Mesendoderm (in vitro differentiated cells): ENCODE measurements around the gene RELCH.

Experiments
- DNase-seq: peaks from one replicate; pipeline ENCODE4 v3.0.0; 2013
- H2AK5ac ChIP-seq: 2 replicates; pipeline ENCODE4 v1.6.1; 2013; ENCODE audit warnings: low read length, inconsistent platforms
- H2BK120ac ChIP-seq: 2 replicates; pipeline ENCODE4 v1.6.1; 2013; ENCODE audit warnings: low read depth, mild to moderate bottlenecking, low read length, moderate library complexity, mixed read lengths
- H2BK15ac ChIP-seq: replicated peaks from 2 replicates; pipeline ENCODE4 v1.6.1; 2013; ENCODE audit warnings: low read depth, mild to moderate bottlenecking, moderate library complexity
- H2BK5ac ChIP-seq: 2 replicates; pipeline ENCODE4 v1.6.1; 2013; ENCODE audit warnings: low read length, inconsistent platforms
- H3K18ac ChIP-seq: 2 replicates; pipeline ENCODE4 v1.6.1; 2013; ENCODE audit warnings: mild to moderate bottlenecking, low read length, mixed read lengths
- H3K23ac ChIP-seq: one replicate; pipeline ENCODE4 v1.6.1; 2013; ENCODE audit warnings: low read length
- H3K27ac ChIP-seq: 2 replicates; pipeline ENCODE4 v1.5.1; 2013; ENCODE audit warnings: low read depth, mild to moderate bottlenecking, inconsistent platforms, low read length, moderate library complexity
- H3K27me3 ChIP-seq: 2 replicates; pipeline ENCODE4 v1.6.1; 2013; ENCODE audit warnings: low read length, control low read depth, mild to moderate bottlenecking, inconsistent platforms; ENCODE audit not compliant: insufficient read depth, poor library complexity
- H3K36me3 ChIP-seq: 2 replicates; pipeline ENCODE4 v1.6.1; 2013; ENCODE audit warnings: low read length, inconsistent platforms; ENCODE audit not compliant: control insufficient read depth, insufficient read depth
- H3K4ac ChIP-seq: one replicate; pipeline ENCODE4 v1.6.1; 2013; ENCODE audit warnings: low read depth, mild to moderate bottlenecking, low read length, moderate library complexity
- H3K4me1 ChIP-seq: 2 replicates; pipeline ENCODE4 v1.6.1; 2013; ENCODE audit warnings: low read depth, low read length, inconsistent platforms; ENCODE audit not compliant: control insufficient read depth
- H3K4me2 ChIP-seq: 2 replicates; pipeline ENCODE4 v1.6.1; 2013; ENCODE audit warnings: low read length
- H3K4me3 ChIP-seq: 2 replicates; pipeline ENCODE4 v1.5.1; 2013; ENCODE audit warnings: mild to moderate bottlenecking, low read length
- H3K56ac ChIP-seq: one replicate; pipeline ENCODE4 v1.6.1; 2013; ENCODE audit warnings: low read length
- H3K79me1 ChIP-seq: 2 replicates; pipeline ENCODE4 v1.6.1; 2013; ENCODE audit warnings: low read length, inconsistent platforms
- H3K79me2 ChIP-seq: 2 replicates; pipeline ENCODE4 v1.6.1; 2013; ENCODE audit warnings: mild to moderate bottlenecking, low read length; ENCODE audit not compliant: control insufficient read depth, insufficient read depth
- H3K9ac ChIP-seq: 2 replicates; pipeline ENCODE4 v1.6.1; 2013; ENCODE audit warnings: low read length, inconsistent platforms
- H4K5ac ChIP-seq: one replicate; pipeline ENCODE4 v1.6.1; 2013; ENCODE audit warnings: low read length
- H4K8ac ChIP-seq: one replicate; pipeline ENCODE4 v1.6.1; 2013; ENCODE audit warnings: low read depth, mild to moderate bottlenecking, control low read depth, low read length, moderate library complexity
- WGBS: extraction: QIAGEN DNeasy Blood & Tissue Kit; methylation state at CpG from one replicate; pipeline ENCODE4 v1.1.7; 2013; ENCODE audit warnings: low lambda C conversion rate, missing lambda C conversion rate; ENCODE audit not compliant: insufficient coverage; ENCODE audit errors: extremely low coverage; 5-methylcytosine and 5-hydroxymethylcytosine counted together

Gene RELCH

DNA sequence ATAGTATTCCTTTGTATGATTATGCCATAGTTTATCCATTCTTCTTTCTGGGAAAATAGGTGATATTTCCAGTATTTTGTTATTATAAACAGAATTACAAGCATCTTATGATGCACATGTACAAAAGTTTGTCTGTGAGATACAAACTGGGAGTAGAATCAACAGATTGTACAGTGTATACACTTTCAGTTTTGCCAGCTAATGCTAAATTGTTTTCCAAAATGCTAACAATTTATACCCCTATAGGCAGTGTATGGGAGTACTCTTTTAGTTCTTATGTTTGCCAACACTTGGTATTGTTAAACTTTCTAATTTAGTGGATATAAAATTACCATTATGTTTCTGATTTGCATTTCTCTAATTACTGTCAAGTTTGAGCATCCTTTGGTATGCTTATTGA is 107.0 kb downstream of the RELCH start:
- Histone ChIP-seq H3K36me3 (no peaks in the 10 kb centered on the region), H3K56ac (no peak overlapping the region), H2BK120ac (no peak overlapping the region), H4K5ac (no peak overlapping the region), H2BK15ac (no peak overlapping the region), H3K4me2 (no peak overlapping the region), H3K79me2 (no peaks in the 10 kb centered on the region), H3K9ac (no peak overlapping the region), H3K4me3 (no peak overlapping the region), H3K27me3 (no peaks in the 10 kb centered on the region), H3K23ac (no peak overlapping the region), H3K4ac (no peak overlapping the region), H4K8ac (no peak overlapping the region), H3K18ac (no peak overlapping the region), H2BK5ac (no peak overlapping the region), H3K27ac (no peak overlapping the region), H3K4me1 (no peaks in the 10 kb centered on the region), H2AK5ac (no peak overlapping the region), H3K79me1 (no peaks in the 10 kb centered on the region)
- no peak for DNase-seq

DNA sequence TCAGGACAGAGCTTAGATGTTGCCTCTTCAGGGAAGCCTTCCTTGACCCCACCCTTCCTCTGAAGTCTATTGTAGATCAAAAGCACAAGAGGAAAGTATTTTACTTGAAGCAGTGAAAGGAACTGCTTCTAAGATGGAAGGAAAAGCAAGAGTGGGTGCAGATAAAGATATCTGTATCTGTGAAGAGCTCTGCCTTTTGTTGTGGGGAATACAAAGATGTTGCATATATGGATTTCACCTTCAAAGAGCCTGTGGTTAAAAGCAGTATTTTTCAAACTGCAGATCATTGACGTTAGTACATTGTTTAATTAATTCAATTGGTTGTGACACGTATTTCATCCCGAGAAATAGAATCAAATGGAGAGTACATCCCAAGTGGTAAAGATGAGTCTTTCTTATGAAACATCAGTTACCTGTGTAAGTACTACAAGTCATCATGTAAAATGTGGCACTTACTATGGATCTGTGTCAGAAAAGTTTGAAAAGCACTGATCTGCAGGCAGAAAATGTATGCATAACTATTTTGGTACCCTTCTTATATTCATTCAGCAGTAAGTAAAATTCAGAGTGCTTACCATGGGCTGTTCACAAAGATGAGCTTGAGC is 113.4 kb downstream of the RELCH start:
- no peaks in the 10 kb centered on the region for H3K4me1 ChIP-seq
- H3K23ac ChIP-seq, result no peak overlapping the region
- H3K4me2 ChIP-seq, result no peak overlapping the region
- H3K56ac ChIP-seq, result no peak overlapping the region
- H4K5ac ChIP-seq, result no peak overlapping the region
- H2BK15ac ChIP-seq, result no peak overlapping the region
- H4K8ac ChIP-seq, result no peak overlapping the region
- H3K27me3 ChIP-seq, result no peaks in the 10 kb centered on the region
- WGBS, result no CpG with 5 or more reads among the region's 3 CpGs
- no peak overlapping the region for H3K18ac ChIP-seq
- no peak for DNase-seq
- no peak overlapping the region for H2AK5ac ChIP-seq
- H2BK120ac ChIP-seq, result no peak overlapping the region
- H2BK5ac ChIP-seq, result no peak overlapping the region
- H3K79me2 ChIP-seq, result no peaks in the 10 kb centered on the region
- H3K36me3 ChIP-seq, result no peaks in the 10 kb centered on the region
- no peak overlapping the region for H3K4me3 ChIP-seq
- H3K4ac ChIP-seq, result no peak overlapping the region
- no peaks in the 10 kb centered on the region for H3K79me1 ChIP-seq
- no peak overlapping the region for H3K27ac ChIP-seq
- H3K9ac ChIP-seq, result no peak overlapping the region

DNA sequence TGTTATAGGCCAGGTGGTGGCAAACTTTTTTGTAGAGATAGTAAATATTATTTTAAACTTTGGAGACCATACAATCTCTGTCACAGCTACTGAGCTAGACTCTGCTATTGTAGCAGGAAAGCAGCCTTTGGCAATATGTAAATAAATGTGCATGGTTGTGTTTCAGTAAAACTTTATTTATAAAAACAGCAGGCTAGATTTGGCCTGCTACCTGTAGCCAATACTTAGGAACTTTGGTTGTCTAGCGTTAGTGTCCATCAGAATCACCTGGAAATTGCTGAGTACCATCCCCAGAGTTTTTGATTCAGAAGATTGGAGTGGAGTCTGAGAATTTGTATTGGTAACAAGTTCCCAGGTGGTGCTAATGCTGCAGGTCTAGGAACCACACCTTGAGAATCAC is 114.3 kb downstream of the RELCH start:
- Histone ChIP-seq H2BK5ac (no peak overlapping the region), H3K79me2 (no peaks in the 10 kb centered on the region), H3K18ac (no peak overlapping the region), H2BK15ac (no peak overlapping the region), H3K27ac (no peak overlapping the region), H4K5ac (no peak overlapping the region), H2BK120ac (no peak overlapping the region), H3K4ac (no peak overlapping the region), H3K23ac (no peak overlapping the region), H3K4me1 (no peaks in the 10 kb centered on the region), H3K4me3 (no peak overlapping the region), H2AK5ac (no peak overlapping the region), H3K27me3 (no peaks in the 10 kb centered on the region), H3K9ac (no peak overlapping the region), H3K79me1 (no peaks in the 10 kb centered on the region), H3K56ac (no peak overlapping the region), H3K4me2 (no peak overlapping the region), H3K36me3 (no peaks in the 10 kb centered on the region), H4K8ac (no peak overlapping the region)
- no peak for DNase-seq
- WGBS, result no CpG with 5 or more reads among the region's 1 CpG

DNA sequence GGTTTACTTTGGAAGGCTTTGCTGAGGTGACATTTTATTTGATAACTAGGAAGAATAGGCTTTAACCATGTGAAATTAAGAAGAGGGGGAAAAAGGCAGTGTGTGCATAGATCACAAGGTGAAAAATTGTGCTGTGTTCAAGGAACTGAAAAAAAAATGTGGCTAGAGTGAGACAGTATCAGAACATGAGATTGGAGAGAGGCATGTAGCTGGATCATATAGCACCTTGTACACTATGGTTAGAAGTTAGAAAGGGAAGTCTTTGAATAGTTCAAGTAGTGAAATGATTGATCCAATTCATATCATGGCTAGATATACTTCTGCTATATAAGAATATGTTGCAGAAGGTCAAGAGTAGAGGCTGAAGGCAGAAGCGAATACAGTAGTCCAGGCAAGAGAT is 125.8 kb downstream of the RELCH start:
- Histone ChIP-seq H3K4me1 (no peaks in the 10 kb centered on the region), H3K23ac (no peak overlapping the region), H2BK120ac (no peak overlapping the region), H3K79me2 (no peaks in the 10 kb centered on the region), H3K4ac (no peak overlapping the region), H2AK5ac (no peak overlapping the region), H3K36me3 (no peaks in the 10 kb centered on the region), H4K8ac (no peak overlapping the region), H3K27ac (no peak overlapping the region), H3K4me3 (no peak overlapping the region), H3K18ac (no peak overlapping the region), H3K9ac (no peak overlapping the region), H3K4me2 (no peak overlapping the region), H4K5ac (no peak overlapping the region), H3K56ac (no peak overlapping the region), H3K79me1 (no peaks in the 10 kb centered on the region), H2BK15ac (no peak overlapping the region), H2BK5ac (no peak overlapping the region), H3K27me3 (no peaks in the 10 kb centered on the region)
- WGBS, result no CpG with 5 or more reads among the region's 1 CpG
- no peak for DNase-seq

DNA sequence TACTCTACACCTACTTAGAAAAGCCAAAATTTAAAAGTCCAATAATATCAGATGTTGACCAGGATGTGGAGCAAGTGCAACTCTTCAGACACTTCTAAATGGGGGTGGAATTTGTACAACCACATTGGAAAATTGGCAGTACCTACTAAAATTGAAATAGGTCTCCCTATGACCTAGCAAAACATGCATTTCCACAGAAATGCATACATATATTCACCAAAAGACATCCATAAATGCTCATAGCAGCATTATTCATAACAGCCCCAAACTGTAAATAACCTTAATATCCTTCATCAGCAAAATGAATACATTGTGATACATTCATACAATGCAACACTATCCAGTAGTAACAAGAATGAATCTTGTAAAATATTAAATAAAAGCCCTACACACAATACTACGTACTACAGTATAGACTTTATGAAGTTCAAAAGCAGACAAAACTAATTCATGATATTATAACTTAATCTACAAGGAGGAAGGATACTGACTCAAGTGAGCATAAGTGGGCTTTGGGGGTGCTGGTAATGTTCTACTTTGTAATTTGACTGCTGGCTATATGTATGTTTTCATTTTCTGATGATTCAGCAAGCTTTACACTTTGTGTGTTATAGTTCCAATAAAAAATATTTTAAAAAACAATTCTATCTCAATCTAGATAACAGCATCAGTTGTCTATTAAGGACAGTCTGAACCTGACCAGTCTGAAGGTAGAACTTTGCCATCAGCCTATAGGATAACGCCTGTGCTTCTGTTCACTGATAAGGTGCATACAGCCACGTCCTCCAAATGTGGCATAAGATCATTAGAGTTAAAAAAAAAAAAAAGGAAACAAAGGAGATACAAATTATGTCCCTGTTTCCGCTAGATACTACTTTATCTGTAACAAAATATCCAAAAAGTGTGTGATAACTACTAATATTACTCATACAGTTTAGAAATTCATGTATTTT is 131.4 kb downstream of the RELCH start:
- H3K23ac ChIP-seq, result no peak overlapping the region
- no peak overlapping the region for H3K4me3 ChIP-seq
- H3K18ac ChIP-seq, result no peak overlapping the region
- H3K79me1 ChIP-seq, result no peaks in the 10 kb centered on the region
- no peaks in the 10 kb centered on the region for H3K27me3 ChIP-seq
- H4K5ac ChIP-seq, result no peak overlapping the region
- H3K9ac ChIP-seq, result no peak overlapping the region
- H2AK5ac ChIP-seq, result no peak overlapping the region
- DNase-seq, result no peak
- WGBS, result no CpG with 5 or more reads among the region's 4 CpGs
- H3K4me1 ChIP-seq, result no peaks in the 10 kb centered on the region
- H3K27ac ChIP-seq, result no peak overlapping the region
- no peak overlapping the region for H4K8ac ChIP-seq
- H3K79me2 ChIP-seq, result no peaks in the 10 kb centered on the region
- H3K36me3 ChIP-seq, result no peaks in the 10 kb centered on the region
- H3K4ac ChIP-seq, result no peak overlapping the region
- H2BK120ac ChIP-seq, result no peak overlapping the region
- no peak overlapping the region for H3K4me2 ChIP-seq
- H3K56ac ChIP-seq, result no peak overlapping the region
- H2BK15ac ChIP-seq, result no peak overlapping the region
- no peak overlapping the region for H2BK5ac ChIP-seq
